GM12878 (cell line): ENCODE results near the gene SATB2. TPM values are rescaled to one million over a fixed set of nuclear protein-coding genes. Genes with fewer than 3 reads are reported as not detected.

Experiments
- ATAC-seq: fragments of 200-7000 bp; cut with Tn5 transposase; 3 replicates; pipeline ENCODE4 v1.9.1; 2020; ENCODE audit warnings: mild to moderate bottlenecking, moderate library complexity
- BruUV-seq: library from RNA; stranded (reverse); fragments of 400-500 nt; replicated peaks from 2 replicates; lab custom pipeline; 2021; lab: Mats Ljungman, UMichigan
- CTCF ChIA-PET: fragments of 300-600 bp; sonication (Branson Sonifier 250); formaldehyde crosslinking; extraction: SDS; loops from one replicate; lab custom pipeline; 2021; ENCODE audit warnings: inconsistent platforms; lab: Yijun Ruan, JAX
- POLR2A ChIA-PET: fragments of 350-600 bp; formaldehyde crosslinking; extraction: SDS; loops from one replicate; lab custom pipeline; 2021; ENCODE audit warnings: inconsistent platforms; lab: Charles Lee
- RAD21 ChIA-PET: fragments of 300-600 bp; sonication (Branson Sonifier 250); formaldehyde crosslinking; loops from one replicate; lab custom pipeline; 2023; ENCODE audit warnings: antibody characterized with exemption; ENCODE audit not compliant: unreplicated experiment; lab: Charles Lee
- SMC1A ChIA-PET: fragments of 300-600 bp; sonication (Branson Sonifier 250); formaldehyde crosslinking; loops from one replicate; lab custom pipeline; 2023; ENCODE audit not compliant: unreplicated experiment, uncharacterized antibody; lab: Charles Lee
- DNase-seq: peaks from one replicate; pipeline ENCODE4 v3.0.0-alpha.2; 2011; ENCODE audit warnings: low read depth, low spot score
- FAIRE-seq: peaks from 3 replicates; lab custom pipeline; 2011; peaks lifted over from hg19 to GRCh38; lab: Jason Lieb, UNC
- H2AFZ ChIP-seq: 2 replicates; pipeline ENCODE4 v1.6.0; 2011; ENCODE audit warnings: low read depth, low read length, control low read depth; ENCODE audit not compliant: control insufficient read depth
- H3K27ac ChIP-seq: 2 replicates; pipeline ENCODE4 v1.5.1; 2011; ENCODE audit warnings: control low read depth; ENCODE audit not compliant: control insufficient read depth, insufficient read depth
- H3K27me3 ChIP-seq, 2 experiments: replicated peaks in 1 of 2; 2 replicates each; pipeline versions ENCODE4 v1.6.0 to v1.6.1; 2011; ENCODE audit warnings: low read length in 1 of 2; ENCODE audit not compliant: control insufficient read depth in 2 of 2, insufficient read depth in 2 of 2
- H3K36me3 ChIP-seq, 2 experiments: 2 replicates each; pipeline ENCODE4 v1.5.1; 2011; ENCODE audit warnings: low read length in 1 of 2; ENCODE audit not compliant: control insufficient read depth in 2 of 2, insufficient read depth in 2 of 2
- H3K4me1 ChIP-seq: 2 replicates; pipeline ENCODE4 v1.6.1; 2011; ENCODE audit warnings: mild to moderate bottlenecking, low read length, moderate library complexity, mixed read lengths; ENCODE audit not compliant: control insufficient read depth, insufficient read depth
- H3K4me2 ChIP-seq: 2 replicates; pipeline ENCODE4 v1.6.0; 2011; ENCODE audit warnings: control low read depth; ENCODE audit not compliant: control insufficient read depth, insufficient read depth
- H3K4me3 ChIP-seq: fragments of 200-600 bp; sonication (generic); 2 replicates; pipeline ENCODE4 v1.5.1; 2016
- H3K79me2 ChIP-seq: 2 replicates; pipeline ENCODE4 v1.6.0; 2011; ENCODE audit warnings: low read length; ENCODE audit not compliant: control insufficient read depth, insufficient read depth
- H3K9ac ChIP-seq: 2 replicates; pipeline ENCODE4 v1.8.0; 2011; ENCODE audit warnings: low read length, control low read depth, mixed read lengths; ENCODE audit not compliant: control insufficient read depth, insufficient read depth
- H3K9me3 ChIP-seq: replicated peaks from 3 replicates; pipeline ENCODE4 v1.5.1; 2011; ENCODE audit warnings: mild to moderate bottlenecking, low read length; ENCODE audit not compliant: control insufficient read depth, insufficient read depth
- H4K20me1 ChIP-seq: 2 replicates; pipeline ENCODE4 v1.6.0; 2011; ENCODE audit not compliant: control insufficient read depth, insufficient read depth
- FOXK2 ChIP-seq: fragments of 450-650 bp; IDR thresholded peaks from 2 replicates; pipeline ENCODE4 v1.6.1; 2017; ENCODE audit warnings: mild to moderate bottlenecking, moderate library complexity
- JUNB ChIP-seq: IDR thresholded peaks from 2 replicates; pipeline ENCODE4 v1.6.1; 2016; ENCODE audit warnings: antibody characterized with exemption, mild to moderate bottlenecking
- KAT2A ChIP-seq: conservative IDR thresholded peaks from 2 replicates; pipeline ENCODE4 v1.6.1; 2011; ENCODE audit warnings: low read depth, low read length; ENCODE audit not compliant: control insufficient read depth
- POU2F2 ChIP-seq: IDR thresholded peaks from 3 replicates; pipeline ENCODE4 v1.6.1; 2011; ENCODE audit warnings: low read depth, mild to moderate bottlenecking, low read length, borderline replicate concordance
- SIX5 ChIP-seq: IDR thresholded peaks from 2 replicates; pipeline ENCODE4 v1.6.1; 2011; ENCODE audit warnings: mild to moderate bottlenecking, low read depth, low read length, moderate library complexity; ENCODE audit not compliant: severe bottlenecking
- ZNF274 ChIP-seq: IDR thresholded peaks from one replicate; pipeline ENCODE4 v1.8.0; 2011; ENCODE audit not compliant: insufficient read length, insufficient read depth
- WGBS: methylation state at CpG from one replicate; pipeline ENCODE4 v1.1.6; 2016; ENCODE audit warnings: low lambda C conversion rate; ENCODE audit not compliant: insufficient replicate concordance, insufficient coverage; ENCODE audit errors: missing lambda C conversion rate; 5-methylcytosine and 5-hydroxymethylcytosine counted together
- in situ Hi-C: fragments of 300-500 bp; cut with MboI; formaldehyde crosslinking; loops from 9 replicates; pipeline ENCODE4 v1.14.3; 2018; ENCODE audit warnings: mixed read lengths
- intact Hi-C: fragments of 100-400 bp; cut with micrococcal nuclease; formaldehyde crosslinking; loops from one replicate; pipeline ENCODE4 v1.14.2; 2022; ENCODE audit not compliant: unreplicated experiment
- polyA plus RNA-seq, 11 experiments: library from polyadenylated mRNA; depleted of rRNA in 4 of 11; unstranded in 6 of 11; stranded (reverse) in 5 of 11; fragments of >200 nt; fragmentation: Nextera tagmentation in 4 of 11; fragmentation: Illumina TruSeq in 1 of 11; extraction: Ambion mirVana in 4 of 11; extraction: Trizol in 1 of 11; gene quantifications; 1 replicate in 1 of 11; 2 replicates in 10 of 11; pipeline versions ENCODE4 v1.2.1 to v1.2.3, GENCODE V29; 2011 to 2016; ENCODE audit warnings: inconsistent platforms in 2 of 11, missing spikeins in 2 of 11, low read depth in 1 of 11
- total RNA-seq, 4 experiments: library from RNA; depleted of rRNA in 3 of 4; stranded (reverse); fragments of >200 nt in 3 of 4; fragmentation: Illumina TruSeq in 1 of 4; extraction: Trizol in 1 of 4; gene quantifications; 2 replicates each; pipeline versions ENCODE4 v1.2.1 to v1.2.3, GENCODE V29; 2013 to 2021
- TF ChIP-seq, protein P1 (sequence below): fragments of 150-350 bp; IDR thresholded peaks from 2 replicates; pipeline ENCODE4 v1.6.1; 2016; ENCODE audit warnings: low read depth, low read length
- TF ChIP-seq, protein P2 (sequence below): fragments of 450-650 bp; IDR thresholded peaks from 2 replicates; pipeline ENCODE4 v1.6.1; 2017; ENCODE audit warnings: antibody characterized with exemption, mild to moderate bottlenecking, moderate library complexity
- TF ChIP-seq, protein P3 (sequence below): fragments of 450-650 bp; IDR thresholded peaks from 2 replicates; pipeline ENCODE4 v1.6.1; 2016; ENCODE audit warnings: mild to moderate bottlenecking, moderate library complexity, borderline replicate concordance

The SATB2 gene
- total and polyA plus RNA-seq, 10 of the 15 experiments (the other 5 are each of a cell fraction or from before 2014, with no cell fraction given), result 0.03 to 0.56 (median 0.08) TPM; not detected in 3

DNA sequence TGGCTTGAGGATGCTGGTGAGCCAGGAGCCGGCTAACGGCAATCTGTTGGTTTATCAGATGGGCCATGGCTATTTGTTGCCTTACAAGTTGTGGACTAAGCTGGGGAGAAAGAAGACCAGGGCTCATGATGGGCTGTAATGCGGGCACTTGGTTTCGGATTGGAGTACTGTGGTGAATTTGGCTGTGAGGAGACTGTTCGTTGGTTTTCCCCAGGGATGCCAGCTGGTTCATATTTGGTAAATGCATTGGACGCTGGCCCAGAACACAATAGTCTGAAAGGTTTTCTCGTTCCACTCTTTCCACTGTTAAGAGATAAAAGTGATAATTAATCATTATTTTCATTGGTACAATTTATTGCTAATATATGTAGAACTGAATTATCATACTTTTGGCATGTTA lies 108.9 kb downstream of the SATB2 start (continued):
- TF ChIP-seq, protein P1, sequence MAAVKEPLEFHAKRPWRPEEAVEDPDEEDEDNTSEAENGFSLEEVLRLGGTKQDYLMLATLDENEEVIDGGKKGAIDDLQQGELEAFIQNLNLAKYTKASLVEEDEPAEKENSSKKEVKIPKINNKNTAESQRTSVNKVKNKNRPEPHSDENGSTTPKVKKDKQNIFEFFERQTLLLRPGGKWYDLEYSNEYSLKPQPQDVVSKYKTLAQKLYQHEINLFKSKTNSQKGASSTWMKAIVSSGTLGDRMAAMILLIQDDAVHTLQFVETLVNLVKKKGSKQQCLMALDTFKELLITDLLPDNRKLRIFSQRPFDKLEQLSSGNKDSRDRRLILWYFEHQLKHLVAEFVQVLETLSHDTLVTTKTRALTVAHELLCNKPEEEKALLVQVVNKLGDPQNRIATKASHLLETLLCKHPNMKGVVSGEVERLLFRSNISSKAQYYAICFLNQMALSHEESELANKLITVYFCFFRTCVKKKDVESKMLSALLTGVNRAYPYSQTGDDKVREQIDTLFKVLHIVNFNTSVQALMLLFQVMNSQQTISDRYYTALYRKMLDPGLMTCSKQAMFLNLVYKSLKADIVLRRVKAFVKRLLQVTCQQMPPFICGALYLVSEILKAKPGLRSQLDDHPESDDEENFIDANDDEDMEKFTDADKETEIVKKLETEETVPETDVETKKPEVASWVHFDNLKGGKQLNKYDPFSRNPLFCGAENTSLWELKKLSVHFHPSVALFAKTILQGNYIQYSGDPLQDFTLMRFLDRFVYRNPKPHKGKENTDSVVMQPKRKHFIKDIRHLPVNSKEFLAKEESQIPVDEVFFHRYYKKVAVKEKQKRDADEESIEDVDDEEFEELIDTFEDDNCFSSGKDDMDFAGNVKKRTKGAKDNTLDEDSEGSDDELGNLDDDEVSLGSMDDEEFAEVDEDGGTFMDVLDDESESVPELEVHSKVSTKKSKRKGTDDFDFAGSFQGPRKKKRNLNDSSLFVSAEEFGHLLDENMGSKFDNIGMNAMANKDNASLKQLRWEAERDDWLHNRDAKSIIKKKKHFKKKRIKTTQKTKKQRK, result no peak
- TF ChIP-seq KAT2A (no peak), FOXK2 (no peak), JUNB (no peak), POU2F2 (no peak)

DNA sequence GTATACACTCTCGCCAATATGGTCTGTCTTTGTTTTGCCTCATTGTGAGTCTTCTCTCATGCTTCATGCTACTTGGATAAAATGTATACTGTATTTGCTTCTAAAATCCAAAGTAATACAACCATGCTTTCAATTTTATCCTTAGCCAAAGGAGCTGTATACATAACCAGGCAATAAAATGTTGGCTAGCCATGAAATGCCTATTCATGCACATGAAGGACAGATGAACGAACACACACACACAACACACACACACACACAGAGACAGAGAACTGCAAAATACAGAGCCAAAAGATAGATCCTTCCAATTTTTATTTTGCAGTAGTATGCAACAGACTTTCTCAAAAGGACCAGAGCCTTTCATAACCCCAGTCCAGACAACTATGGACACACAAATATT lies 113.7 kb downstream of the SATB2 start:
- H2AFZ ChIP-seq, result no peak overlapping the region
- no peaks in the 10 kb centered on the region for H3K4me1 ChIP-seq
- intact Hi-C loops, result no loop called here
- in situ Hi-C loops, result no loop called here
- SMC1A ChIA-PET, result no interaction called here
- H3K36me3 ChIP-seq, result no peaks in the 10 kb centered on the region
- H3K27me3 ChIP-seq, result no peaks in the 10 kb centered on the region
- no peaks in the 10 kb centered on the region for H3K9me3 ChIP-seq
- no peak overlapping the region for H3K4me2 ChIP-seq
- no peak overlapping the region for H3K27ac ChIP-seq
- CTCF ChIA-PET, result no interaction called here
- RAD21 ChIA-PET, result no interaction called here
- no peaks in the 10 kb centered on the region for H3K79me2 ChIP-seq
- no peak overlapping the region for H3K9ac ChIP-seq
- POLR2A ChIA-PET, result no interaction called here
- H4K20me1 ChIP-seq, result no peaks in the 10 kb centered on the region
- DNase-seq, result no peak
- 32% methylated on average over 2 of the region's 2 CpGs for WGBS
- no peak for FAIRE-seq
- H3K4me3 ChIP-seq, result no peak overlapping the region
- TF ChIP-seq ZNF274 (no peak), SIX5 (no peak)
- TF ChIP-seq, protein P2, sequence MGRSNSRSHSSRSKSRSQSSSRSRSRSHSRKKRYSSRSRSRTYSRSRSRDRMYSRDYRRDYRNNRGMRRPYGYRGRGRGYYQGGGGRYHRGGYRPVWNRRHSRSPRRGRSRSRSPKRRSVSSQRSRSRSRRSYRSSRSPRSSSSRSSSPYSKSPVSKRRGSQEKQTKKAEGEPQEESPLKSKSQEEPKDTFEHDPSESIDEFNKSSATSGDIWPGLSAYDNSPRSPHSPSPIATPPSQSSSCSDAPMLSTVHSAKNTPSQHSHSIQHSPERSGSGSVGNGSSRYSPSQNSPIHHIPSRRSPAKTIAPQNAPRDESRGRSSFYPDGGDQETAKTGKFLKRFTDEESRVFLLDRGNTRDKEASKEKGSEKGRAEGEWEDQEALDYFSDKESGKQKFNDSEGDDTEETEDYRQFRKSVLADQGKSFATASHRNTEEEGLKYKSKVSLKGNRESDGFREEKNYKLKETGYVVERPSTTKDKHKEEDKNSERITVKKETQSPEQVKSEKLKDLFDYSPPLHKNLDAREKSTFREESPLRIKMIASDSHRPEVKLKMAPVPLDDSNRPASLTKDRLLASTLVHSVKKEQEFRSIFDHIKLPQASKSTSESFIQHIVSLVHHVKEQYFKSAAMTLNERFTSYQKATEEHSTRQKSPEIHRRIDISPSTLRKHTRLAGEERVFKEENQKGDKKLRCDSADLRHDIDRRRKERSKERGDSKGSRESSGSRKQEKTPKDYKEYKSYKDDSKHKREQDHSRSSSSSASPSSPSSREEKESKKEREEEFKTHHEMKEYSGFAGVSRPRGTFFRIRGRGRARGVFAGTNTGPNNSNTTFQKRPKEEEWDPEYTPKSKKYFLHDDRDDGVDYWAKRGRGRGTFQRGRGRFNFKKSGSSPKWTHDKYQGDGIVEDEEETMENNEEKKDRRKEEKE, result no peak
- TF ChIP-seq, protein P3, sequence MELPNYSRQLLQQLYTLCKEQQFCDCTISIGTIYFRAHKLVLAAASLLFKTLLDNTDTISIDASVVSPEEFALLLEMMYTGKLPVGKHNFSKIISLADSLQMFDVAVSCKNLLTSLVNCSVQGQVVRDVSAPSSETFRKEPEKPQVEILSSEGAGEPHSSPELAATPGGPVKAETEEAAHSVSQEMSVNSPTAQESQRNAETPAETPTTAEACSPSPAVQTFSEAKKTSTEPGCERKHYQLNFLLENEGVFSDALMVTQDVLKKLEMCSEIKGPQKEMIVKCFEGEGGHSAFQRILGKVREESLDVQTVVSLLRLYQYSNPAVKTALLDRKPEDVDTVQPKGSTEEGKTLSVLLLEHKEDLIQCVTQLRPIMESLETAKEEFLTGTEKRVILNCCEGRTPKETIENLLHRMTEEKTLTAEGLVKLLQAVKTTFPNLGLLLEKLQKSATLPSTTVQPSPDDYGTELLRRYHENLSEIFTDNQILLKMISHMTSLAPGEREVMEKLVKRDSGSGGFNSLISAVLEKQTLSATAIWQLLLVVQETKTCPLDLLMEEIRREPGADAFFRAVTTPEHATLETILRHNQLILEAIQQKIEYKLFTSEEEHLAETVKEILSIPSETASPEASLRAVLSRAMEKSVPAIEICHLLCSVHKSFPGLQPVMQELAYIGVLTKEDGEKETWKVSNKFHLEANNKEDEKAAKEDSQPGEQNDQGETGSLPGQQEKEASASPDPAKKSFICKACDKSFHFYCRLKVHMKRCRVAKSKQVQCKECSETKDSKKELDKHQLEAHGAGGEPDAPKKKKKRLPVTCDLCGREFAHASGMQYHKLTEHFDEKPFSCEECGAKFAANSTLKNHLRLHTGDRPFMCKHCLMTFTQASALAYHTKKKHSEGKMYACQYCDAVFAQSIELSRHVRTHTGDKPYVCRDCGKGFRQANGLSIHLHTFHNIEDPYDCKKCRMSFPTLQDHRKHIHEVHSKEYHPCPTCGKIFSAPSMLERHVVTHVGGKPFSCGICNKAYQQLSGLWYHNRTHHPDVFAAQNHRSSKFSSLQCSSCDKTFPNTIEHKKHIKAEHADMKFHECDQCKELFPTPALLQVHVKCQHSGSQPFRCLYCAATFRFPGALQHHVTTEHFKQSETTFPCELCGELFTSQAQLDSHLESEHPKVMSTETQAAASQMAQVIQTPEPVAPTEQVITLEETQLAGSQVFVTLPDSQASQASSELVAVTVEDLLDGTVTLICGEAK, result no peak
- BruUV-seq, result no TSS peak
- ATAC-seq, result no peak
